NB4 (cell line): ENCODE data around the gene LIN37.
A peak's percentile ranks its signal among the peaks of the same experiment; 100 is the strongest.

Experiments used
- DNase-seq: peaks from one replicate; pipeline ENCODE4 v3.0.0; 2010; ENCODE audit warnings: low read depth
- H3K4me3 ChIP-seq: one replicate; pipeline ENCODE4 v1.5.1; 2011; ENCODE audit warnings: mild to moderate bottlenecking, low read depth, low read length, moderate library complexity
- CTCF ChIP-seq: IDR thresholded peaks from one replicate; pipeline ENCODE4 v1.5.1; 2012; ENCODE audit warnings: low read depth, low read length
- MAX ChIP-seq: IDR thresholded peaks from 2 replicates; pipeline ENCODE4 v1.6.1; 2011; ENCODE audit warnings: low read depth, low read length
- MYC ChIP-seq: IDR thresholded peaks from 2 replicates; pipeline ENCODE4 v1.6.1; 2011; ENCODE audit warnings: low read depth, low read length
- POLR2A ChIP-seq: IDR thresholded peaks from 2 replicates; pipeline ENCODE4 v1.6.1; 2011; ENCODE audit warnings: mild to moderate bottlenecking; ENCODE audit not compliant: insufficient read length; ENCODE audit errors: extremely low read depth

Gene LIN37

GRCh38 chr19:35738887-35739229, 9.5 kb upstream of the LIN37 start:
- H3K4me3 ChIP-seq: no peak overlapping the region
- TF ChIP-seq MYC: no peak
- TF ChIP-seq CTCF: no peak
- no peak for TF ChIP-seq POLR2A
- no peak for TF ChIP-seq MAX
- DNase-seq: no peak

- no peak for TF ChIP-seq MAX
- peak overlapping the region; percentile 53 for H3K4me3 ChIP-seq
- DNase-seq: no peak
These were observed 8.9 kb upstream of the LIN37 start for GRCh38 chr19:35739275-35740107.

GRCh38 chr19:35740108-35740422, 8.3 kb upstream of the LIN37 start:
- DNase-seq: no peak
- peak overlapping the region; percentile 53 for H3K4me3 ChIP-seq
- TF ChIP-seq MYC (no peak), POLR2A (no peak), MAX (no peak), CTCF (no peak)

- peak; percentile 95 for DNase-seq
- TF ChIP-seq POLR2A (peak; percentile 30), MAX (peak; percentile 30; the same call in 1 of the 2 replicates), CTCF (no peak)
- peak overlapping the region; percentile 53 for H3K4me3 ChIP-seq
These were observed 7.8 kb upstream of the LIN37 start for GRCh38 chr19:35740423-35741202.

- DNase-seq: no peak
- TF ChIP-seq MYC (no peak), CTCF (peak; percentile 5)
- H3K4me3 ChIP-seq: peak overlapping the region; percentile 35
These were observed 7.2 kb upstream of the LIN37 start for GRCh38 chr19:35741203-35741515.

- peak; percentile 81 for DNase-seq
- peak within 1 kb of the TSS; percentile 35 for H3K4me3 ChIP-seq
These were observed 6.2 kb upstream of the LIN37 start, which contains the start of gene IGFLR1 for GRCh38 chr19:35742121-35742724. IGFLR1 (minus strand) TSS chr19:35742452; CDS start chr19:35741180, 1,272 bp downstream.

More at GRCh38 chr19:35742121-35742724, 6.2 kb upstream of the LIN37 start, which contains the start of gene IGFLR1:
- TF ChIP-seq CTCF (no peak), POLR2A (no peak), MYC (peak; percentile 52; the same call in 1 of the 2 replicates), MAX (peak; percentile 84)
